Suppressor macrophage treated with lipopolysaccharide for 1 hour (primary cell): ENCODE measurements around the gene LRRFIP2.
A peak's percentile ranks its signal among the peaks of the same experiment; 100 is the strongest.
"Not testable (repeated sequence)": the region's sequence is repeated elsewhere in the genome, so short reads cannot be mapped to it uniquely, and the experiment has no call there.

Source experiments
- DNase-seq, 3 donors: peaks; one replicate each; pipeline ENCODE4 v3.0.0-alpha.2; 2020 to 2022

The LRRFIP2 gene

DNA sequence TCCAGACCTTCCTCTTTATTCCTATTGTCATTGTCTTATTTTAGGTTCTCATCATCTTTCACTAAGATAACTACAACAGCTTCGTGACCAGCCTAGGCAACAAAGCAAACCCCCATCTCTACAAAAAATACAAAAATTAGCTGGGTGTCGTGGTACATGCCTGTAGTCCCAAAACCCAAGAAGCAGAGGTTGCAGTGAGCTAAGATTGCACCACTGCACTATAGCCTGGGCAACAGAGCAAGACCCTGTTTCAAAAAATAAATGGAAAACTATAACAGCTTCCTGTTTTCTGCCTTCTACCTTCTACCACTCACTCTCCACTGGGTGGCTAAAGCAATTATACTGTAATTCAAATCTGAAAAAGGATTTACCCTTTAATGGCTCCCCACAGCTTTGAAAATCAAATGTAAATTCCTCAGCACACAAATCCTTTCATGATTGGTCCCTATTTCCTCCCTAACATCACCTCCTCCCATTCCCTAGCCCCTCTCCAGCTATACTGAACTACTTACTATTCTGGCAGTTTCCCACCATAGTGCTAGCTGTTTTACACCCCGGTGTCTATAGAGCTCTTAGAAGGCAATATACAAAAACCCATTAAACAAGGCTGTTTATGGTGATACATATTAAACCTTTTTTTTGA lies 33.4 kb downstream of the LRRFIP2 start:
- DNase-seq, result no peak

DNA sequence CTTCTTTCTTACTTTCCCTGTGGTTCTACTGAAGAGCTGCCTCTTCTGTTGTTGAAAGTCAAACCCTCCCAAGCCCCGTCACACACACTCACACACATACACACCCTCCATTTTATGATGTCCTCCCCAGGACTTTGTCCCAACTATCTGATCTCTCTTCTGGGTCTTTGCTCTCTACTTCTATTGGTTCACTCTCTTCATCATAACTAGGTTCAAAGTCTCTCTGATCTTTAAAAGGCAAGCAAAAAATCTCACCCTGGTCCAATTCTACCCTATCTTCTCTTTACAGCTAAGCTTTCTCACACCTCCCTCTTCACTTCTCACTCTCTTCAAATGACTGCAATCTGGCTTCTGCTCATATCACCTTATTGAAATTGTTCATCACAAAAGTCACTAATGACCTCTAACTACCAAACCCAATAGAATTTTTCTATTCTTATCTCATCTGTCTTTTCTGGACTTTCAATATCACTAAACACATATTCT lies 34.8 kb downstream of the LRRFIP2 start:
- DNase-seq, result no peak

DNA sequence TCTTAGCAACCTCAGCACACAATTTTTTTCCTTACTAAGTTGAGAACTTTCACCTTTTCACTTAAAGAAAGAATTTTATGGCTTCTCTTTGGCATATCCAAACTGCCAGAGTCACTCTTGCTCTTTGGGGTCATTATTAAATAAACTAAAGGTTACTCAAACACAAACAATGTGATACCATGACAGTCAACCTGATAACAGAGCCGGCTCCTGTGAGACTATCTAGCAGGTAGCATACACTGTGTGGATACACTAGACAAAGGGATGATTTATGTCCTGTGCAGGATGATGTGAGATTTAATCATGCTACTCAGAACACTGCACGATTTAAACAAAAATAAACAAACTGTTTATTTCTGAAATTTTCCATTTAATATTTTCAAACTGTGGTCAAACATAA lies 35.6 kb downstream of the LRRFIP2 start:
- no peak for DNase-seq

DNA sequence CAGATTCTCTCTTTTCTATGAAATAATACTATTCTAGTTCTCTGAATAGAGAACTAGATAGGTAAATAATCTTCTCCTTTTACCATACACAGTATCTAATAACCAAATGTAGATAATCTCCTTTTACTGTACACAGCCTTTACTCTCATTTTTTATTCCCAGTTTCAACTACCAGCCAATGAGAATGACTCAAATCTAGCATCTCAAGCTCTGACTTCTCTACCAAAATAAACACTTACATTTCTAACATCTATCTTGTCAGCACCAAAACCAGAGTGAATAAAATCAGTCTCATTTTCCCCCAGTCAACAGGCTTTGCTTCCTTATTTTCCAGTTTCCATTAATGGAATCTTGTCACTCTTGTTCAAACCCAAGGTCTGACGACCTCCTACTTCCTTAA lies 36.9 kb downstream of the LRRFIP2 start:
- no peak for DNase-seq

DNA sequence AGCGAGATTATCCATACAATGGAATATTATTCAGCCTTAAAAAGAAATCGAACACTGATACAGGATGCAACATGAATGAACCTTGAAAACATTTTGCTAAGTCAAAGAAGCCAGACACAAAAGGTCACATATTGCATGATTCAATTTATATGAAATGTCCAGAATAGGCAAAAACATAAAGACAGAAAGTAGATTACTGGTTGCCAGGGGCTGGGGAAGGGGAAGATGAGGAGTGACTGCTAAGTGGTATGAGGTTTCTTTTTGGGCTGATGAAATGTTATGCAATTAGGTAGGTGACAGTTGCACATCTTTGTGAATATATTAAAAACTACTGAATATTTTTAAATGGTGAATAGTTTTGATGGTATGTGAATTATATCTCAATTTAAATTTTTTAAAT lies 38.3 kb downstream of the LRRFIP2 start:
- peak in 1 of 3 donors; percentile 21 for DNase-seq

DNA sequence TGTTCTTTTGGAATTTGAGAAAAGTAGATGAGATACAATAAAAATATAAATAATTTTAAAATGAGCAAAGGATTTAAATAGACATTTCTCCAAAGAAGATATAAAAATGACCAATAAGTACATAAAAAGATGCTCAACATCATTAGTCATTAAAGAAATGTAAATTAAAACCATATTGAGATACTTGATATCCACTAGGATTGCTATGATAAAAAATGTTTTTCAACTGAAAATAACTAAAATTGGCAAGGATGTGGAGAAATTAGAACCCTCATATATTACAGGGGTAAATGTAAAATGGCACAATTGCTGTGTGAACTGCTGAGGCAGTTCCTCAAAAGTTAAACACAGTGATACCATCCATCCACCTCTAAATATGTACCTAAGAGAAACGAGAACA lies 38.8 kb downstream of the LRRFIP2 start:
- no peak for DNase-seq

DNA sequence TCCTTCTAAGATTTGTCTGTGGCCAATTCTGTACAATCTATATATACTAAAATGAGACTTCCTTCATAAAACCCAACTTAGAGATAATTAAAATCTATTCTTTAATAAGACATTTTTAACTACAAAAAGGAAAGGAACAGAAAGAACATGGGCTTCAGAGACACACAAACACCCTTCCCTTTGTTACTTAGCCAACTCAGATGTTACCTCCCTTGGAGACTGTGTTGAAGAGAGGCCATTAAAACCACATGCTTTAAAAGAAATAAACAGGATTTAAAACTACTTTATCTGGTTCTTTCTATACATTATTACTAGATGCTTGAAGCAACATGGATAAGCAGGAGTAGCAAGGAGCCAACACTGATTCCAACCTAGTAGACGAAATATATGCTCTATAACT lies 42.0 kb downstream of the LRRFIP2 start:
- no peak for DNase-seq

DNA sequence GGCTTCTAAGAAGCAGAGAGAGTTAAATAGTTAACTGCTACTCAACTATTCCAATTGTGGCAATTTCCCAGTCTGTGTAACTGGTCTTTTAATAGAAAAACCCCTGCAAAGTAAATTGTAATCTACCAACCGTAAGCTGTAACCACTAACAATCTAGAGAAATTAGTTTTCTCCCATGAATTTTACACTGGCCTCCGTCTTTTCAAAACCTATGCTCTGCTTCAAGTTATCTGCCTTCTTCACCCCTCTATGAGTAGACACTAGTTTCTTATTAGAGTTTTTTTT lies 42.6 kb downstream of the LRRFIP2 start:
- no peak for DNase-seq

DNA sequence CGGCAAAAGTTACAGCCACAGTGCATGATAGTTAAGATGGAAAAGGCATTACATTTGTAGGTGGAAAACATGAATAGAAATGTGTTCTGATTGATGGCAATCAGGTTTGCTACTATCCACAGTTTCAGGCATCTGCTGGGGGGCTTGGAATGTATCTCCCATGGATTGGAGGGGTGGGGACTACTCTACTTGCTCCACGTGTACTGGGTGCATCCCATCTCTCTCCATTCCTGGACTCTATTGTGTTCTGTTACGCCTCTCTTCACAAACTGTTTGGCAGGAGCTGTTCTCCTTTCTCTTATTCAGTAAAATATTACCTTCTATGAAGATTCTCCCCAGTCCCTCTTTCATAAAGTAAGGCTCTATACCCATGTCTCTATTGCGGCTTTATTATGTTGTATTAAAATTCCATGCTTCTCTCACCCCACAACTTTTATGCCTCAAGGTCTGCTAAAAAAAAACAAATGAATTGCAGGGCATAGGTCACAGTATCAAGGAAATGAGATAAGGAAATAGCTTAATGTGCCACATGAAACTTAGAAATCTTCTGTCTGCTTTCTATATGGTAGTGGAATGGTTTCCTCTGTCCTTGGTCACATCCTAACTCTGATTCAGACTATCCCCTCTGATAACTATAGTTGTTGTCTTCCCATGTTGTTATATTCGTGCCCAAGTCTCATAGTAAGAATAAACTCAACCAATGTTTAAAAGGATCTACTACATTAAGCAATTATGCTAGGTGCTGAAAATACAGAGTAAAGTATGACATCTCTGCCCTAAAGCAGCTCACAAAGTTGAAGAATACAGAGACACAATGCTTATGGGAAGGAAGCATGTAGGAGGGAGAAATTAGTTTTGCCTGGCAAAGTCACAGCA lies 43.2 kb downstream of the LRRFIP2 start:
- no peak for DNase-seq

DNA sequence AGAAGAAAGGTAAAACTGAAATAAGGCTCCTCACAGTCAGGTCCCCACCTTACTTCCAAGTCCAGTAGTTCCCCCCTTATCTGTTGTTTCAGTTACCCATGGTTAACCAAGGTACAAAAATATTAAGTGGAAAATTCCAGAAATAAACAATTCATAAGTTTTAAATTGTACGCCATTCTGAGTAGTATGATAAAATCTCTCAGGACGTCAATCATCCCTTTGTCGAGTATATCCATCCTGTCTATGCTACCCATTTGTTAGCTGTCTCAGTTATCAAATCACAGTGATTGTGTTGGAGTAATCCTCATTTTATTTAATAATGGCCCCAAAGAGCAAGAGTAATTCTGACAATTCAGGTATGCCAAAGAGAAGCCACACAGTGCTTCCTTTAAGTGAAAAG lies 43.9 kb downstream of the LRRFIP2 start:
- no peak for DNase-seq

DNA sequence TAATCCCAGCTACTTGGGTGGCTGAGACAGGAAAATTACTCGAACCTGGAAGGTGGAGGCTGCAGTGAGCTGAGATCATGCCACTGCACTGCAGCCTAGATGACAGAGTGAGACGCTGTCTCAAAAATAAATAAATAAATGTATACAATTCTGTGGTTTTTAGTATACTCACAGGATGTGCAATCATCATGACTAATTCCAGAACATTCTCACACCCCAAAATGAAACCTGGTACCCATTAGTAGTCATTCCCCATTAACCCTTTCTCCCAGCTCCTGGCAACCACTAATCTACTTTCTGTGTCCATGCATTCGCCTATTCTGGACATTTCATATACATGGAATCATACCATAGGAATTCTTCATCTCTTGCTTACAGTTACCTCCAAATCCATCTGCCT lies 44.5 kb downstream of the LRRFIP2 start:
- DNase-seq, result peak; percentile 17 to 67 (median 52)

DNA sequence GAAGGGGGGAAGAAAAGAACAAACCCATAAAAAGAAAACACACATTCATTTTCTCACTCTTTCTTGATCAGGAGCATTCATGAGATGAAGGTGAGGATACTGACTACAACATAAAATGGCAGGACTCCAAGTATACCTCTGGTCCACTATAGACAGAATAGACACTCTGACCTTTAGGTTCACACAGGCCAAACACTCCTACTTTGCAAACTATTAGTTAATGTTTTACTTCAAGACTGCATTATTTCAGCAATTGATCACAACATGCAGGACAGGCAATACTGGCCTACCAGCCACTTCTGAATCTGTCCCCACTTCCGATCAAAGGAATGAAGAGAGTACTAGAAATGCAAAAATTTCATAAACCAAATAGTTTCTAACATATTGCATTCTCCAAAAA lies 47.0 kb downstream of the LRRFIP2 start:
- no peak for DNase-seq

DNA sequence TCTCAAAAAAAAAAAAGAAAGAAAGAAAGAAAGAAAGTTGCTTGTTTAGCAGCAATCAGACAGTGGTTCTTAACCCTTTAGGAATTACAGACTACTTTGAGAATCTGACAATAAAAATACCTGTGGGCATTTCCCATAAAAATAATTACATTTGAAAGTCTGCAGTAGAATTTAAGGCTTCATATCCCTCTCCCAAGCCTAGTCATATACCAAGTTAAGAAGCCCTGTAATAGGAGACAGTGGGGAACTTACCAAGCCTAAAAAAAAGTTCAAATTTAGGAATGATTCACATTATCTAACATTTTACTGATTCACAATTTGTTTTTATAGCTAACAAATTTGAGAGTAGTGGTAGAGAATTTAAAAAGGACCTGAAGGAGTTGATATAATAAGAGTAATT lies 47.5 kb downstream of the LRRFIP2 start:
- no peak for DNase-seq

DNA sequence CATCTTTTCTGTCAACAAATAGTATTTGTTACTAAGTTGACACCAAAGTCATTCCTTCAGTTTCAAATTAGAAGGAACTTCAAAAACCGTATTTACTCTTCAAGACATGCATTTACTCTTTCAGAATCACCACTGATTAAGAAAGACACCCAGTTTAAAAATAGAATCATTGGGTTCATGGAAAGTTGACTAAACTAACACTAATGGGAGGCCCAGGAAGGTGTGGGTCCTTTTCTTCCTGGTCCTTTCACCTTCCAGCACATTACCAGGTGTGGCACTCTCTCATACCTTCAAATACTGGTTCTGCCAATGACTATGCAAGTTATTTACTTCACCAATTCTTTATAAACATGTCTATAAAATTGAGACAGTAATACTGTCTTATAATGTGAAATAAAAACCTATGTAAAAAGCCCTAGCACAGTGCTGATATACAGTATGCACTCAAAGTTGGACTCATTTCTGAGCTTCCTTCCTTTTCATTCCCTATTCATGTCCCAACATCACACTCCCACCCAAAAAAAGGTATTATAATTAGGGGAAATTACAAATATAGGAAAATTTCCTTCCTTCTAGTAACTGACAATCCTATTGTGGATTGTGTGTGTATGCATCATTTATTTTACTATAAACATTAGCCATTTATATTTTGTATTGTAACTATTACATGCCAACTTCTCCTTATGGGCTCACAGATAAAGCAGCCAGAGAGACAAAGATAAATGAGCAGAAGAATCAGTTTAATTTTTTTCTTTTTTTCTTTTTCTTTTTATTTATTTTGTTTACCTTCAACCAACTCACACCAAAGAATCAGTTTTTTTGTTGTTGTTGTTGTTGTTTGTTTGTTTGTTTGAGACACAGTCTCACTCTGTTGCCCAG lies 48.9 kb downstream of the LRRFIP2 start:
- peak in 1 of 3 donors; percentile 26 for DNase-seq

DNA sequence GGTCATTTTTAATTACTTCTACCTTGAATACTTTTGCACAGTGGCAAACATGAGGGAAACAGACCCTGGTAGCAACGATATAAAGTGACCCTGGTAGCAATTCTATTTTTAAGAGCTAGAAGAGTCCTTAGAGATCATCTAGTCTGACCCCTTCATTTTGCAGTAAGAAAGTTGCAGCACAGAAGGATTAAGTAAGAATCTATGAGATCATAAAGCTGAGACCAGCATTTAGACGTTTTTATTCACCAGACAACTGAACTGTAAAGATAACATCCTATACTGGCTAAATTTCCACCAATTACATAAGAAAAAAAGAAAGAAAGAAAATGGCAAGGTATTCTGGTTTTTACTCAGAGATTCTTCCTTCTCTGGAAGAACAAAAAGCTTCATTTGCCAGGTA lies 49.9 kb downstream of the LRRFIP2 start:
- peak in 2 of 3 donors; percentile 20 to 25 for DNase-seq

DNA sequence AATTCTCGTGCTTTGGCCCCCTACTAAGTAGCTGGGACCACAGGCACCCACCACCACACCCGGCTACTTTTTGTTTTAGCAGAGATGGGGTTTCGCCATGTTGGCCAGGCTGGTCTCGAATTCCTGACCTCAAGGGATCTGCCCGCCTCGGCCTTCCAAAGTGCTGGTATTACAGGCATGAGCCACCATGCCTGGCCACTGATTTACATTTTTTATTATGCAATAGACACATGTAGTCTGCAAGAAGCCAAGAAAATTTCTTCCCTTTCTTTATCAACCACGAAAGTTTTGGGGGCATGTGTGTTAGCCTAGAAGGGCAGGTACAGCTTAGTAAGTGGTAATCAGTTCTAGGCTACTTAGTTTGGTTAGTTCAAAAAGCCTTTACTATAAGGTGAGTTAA lies 51.1 kb downstream of the LRRFIP2 start:
- no peak for DNase-seq

DNA sequence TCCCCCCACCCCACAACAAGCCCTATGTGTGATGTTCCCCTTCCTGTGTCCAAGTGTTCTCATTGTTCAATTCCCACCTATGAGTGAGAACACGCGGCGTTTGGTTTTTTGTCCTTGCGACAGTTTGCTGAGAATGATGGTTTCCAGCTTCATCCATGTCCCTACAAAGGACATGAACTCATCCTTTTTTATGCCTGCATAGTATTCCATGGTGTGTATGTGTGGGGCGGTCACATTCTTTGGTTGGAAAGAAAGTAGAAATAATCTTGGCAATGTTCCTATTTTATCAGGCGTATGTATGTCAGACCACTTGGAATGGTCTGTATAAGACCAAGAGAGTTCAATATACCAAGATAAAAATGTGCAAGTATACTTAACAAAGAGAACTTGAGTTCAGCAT lies 52.3 kb downstream of the LRRFIP2 start:
- not testable (repeated sequence) for DNase-seq

DNA sequence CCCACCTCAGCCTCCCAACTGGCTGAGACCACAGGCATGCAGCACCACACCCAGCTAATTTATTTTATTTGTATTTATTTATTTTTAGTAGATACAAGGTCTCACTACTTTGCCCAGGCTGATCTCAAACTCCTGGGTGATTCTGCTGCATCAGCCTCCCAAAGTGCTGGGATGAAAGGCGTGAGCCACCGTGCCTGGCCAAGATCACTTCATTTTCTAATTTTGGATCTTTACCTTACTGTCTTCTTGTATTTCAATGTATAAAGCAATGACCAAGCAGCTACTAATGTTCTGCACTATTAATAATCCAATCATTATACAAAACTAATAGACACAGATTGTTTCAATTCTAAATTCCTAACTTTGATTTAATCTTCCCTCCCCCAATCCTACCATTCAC lies 56.2 kb downstream of the LRRFIP2 start:
- DNase-seq, result no peak

DNA sequence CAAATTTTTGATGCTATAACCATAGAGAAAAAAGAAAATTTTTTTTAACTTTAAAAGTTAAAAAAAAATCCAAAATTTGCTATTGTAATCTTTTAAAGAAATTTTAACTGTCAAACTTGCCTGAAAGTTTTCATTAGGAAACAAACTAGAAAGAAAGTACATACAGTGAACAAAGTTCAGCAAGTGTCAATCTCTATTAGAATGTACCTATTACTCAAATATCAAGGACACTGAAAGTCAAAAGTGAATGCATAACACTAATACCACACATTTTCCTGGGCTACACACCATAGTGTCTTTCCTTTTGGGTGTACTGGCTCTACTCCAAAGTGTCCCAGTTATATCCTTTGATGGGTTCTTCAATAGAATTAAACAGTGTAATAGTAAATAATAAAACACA lies 56.8 kb downstream of the LRRFIP2 start:
- DNase-seq, result no peak

DNA sequence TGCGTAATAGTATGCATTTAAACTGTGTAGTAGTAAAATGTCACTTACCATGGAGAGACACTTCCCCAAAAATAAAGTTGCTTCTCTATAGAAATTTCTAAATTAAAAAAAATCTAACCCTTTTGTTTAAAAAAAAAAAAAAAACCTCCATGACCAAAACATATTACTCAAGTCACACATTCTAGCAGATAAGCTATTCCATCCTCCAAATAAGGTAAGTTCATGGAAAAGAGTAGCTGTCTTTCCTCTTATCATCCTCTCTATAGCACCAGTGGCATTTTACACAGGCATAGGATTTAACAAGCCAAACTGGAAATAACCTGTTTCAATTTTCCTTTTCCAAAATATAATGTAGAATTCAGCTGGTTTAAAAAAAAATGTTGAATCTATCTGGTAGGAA lies 57.4 kb downstream of the LRRFIP2 start:
- peak in 2 of 3 donors; percentile 16 to 29 for DNase-seq

DNA sequence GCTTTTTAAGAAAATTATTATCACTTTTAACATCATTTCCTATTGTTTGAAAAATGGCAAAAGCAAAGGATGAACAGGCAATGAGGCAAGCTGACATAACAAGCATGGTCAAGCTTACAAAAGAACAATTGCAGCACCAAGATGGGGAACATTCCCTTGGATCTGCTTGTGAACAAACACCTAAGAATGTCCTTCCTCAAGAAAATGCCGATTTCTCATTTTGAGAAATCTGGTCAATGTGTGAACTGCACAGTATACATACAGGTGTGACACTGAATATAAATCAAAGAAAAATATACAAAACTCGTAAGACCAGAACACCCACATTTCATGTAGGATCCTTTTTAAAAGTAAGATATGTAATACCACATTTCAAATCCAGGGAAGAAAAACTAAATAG lies 58.9 kb downstream of the LRRFIP2 start:
- DNase-seq, result no peak

DNA sequence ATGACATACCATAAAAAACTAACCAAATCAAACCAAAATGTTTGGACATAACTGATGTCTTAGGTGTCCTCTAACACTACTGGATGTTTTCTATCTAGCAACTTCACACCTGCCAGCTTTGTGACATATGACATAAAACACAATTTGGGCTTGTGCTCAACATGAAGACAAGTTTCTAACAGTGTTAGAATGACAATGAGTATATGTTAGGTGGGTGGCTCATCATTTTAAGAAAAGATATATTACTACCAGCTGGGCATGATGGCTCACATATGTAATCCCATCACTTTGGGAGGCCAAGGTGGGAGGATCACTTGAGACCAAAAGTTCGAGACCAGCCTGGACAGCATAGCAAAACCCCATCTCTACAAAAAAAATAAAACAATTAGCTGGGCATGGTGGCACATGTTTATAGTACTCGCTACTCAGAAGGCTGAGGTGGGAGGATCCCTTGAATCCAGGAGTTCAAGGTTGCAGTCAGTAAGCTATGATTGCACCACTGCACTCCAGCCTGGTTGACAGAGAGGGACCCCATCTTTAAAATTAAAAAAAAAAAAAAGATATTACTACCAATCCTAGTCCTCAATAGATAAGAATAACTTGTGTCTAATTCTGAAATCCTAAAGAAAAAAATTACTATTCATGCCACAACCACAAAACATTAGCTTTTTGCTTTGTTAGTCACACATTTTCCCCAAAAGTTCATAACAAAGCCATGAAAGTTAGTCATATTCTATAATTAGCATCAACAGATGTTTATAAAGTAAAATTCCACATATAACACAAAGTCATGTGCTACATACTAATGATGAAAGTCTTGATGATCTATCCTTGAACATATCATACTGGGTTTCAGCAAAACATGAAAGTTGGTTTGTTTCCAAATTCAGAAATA lies 59.9 kb downstream of the LRRFIP2 start:
- DNase-seq, result peak; percentile 42 to 93 (median 88)

DNA sequence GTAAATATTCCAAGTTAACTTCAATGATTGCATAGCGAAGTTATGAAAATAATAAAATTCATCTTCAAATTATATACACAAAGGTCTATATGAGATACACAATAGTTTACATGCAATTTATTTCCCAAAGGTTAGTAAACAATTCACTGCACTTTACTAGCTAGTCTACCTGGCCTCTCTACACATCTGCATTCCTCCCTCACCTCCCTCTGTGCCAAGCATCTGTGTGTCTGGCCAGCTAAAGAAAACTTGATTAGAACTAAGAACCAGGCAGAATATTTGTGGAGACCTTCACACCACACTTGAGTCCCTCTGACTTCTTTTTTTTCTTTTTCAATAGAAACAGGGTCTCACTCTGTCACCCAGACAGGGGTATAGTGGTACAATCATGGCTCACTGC lies 61.4 kb downstream of the LRRFIP2 start:
- no peak for DNase-seq
